Activated CD4-positive, alpha-beta T cell treated with anti-CD3 and anti-CD28 coated beads, Interleukin-2, amount 10 ng/mL, durations not matched to agents 24 days and 14 days (primary cell): ENCODE results near the gene TBX4. TPM values are rescaled to one million over a fixed set of nuclear protein-coding genes. Genes with fewer than 3 reads are reported as not detected.

ENCODE experiments used
- DNase-seq: peaks from one replicate; pipeline ENCODE4 v3.0.0; 2022
- H3K27ac Mint-ChIP-seq: one replicate; pipeline ENCODE4 v1.8.0; 2022; ENCODE audit warnings: mild to moderate bottlenecking, mixed read lengths
- H3K27me3 Mint-ChIP-seq: one replicate; pipeline ENCODE4 v1.8.0; 2022; ENCODE audit warnings: mixed read lengths
- H3K36me3 Mint-ChIP-seq: one replicate; pipeline ENCODE4 v1.8.0; 2022; ENCODE audit warnings: low read depth, mild to moderate bottlenecking, mixed read lengths
- H3K4me1 Mint-ChIP-seq: one replicate; pipeline ENCODE4 v1.8.0; 2021; ENCODE audit warnings: mixed read lengths
- H3K4me3 Mint-ChIP-seq: one replicate; pipeline ENCODE4 v1.8.0; 2022; ENCODE audit warnings: mild to moderate bottlenecking, moderate library complexity, mixed read lengths
- H3K9me3 Mint-ChIP-seq: one replicate; pipeline ENCODE4 v1.8.0; 2021; ENCODE audit warnings: mixed read lengths
- intact Hi-C: fragments of 100-400 bp; cut with micrococcal nuclease; formaldehyde crosslinking; loops from one replicate; pipeline ENCODE4 v1.15.1; 2023
- total RNA-seq: library from RNA; stranded (reverse); gene quantifications from 2 replicates; pipeline ENCODE4 v1.2.3, GENCODE V29; 2022

Gene TBX4
- total RNA-seq, 1 donor from 2014 or later, result not detected

GRCh38 chr17:61449707-61450640 lies 2.2 kb upstream of the TBX4 start:
- no peak overlapping the region for H3K27ac Mint-ChIP-seq
- no peaks in the 10 kb centered on the region for H3K9me3 Mint-ChIP-seq
- no peak for DNase-seq
- H3K4me3 Mint-ChIP-seq, result no peak overlapping the region
- H3K27me3 Mint-ChIP-seq, result peaks cover 73% of the 10 kb centered on the region
- H3K36me3 Mint-ChIP-seq, result no peaks in the 10 kb centered on the region
- H3K4me1 Mint-ChIP-seq, result no peaks in the 10 kb centered on the region
- intact Hi-C loops, result no loop called here

GRCh38 chr17:61450641-61451537 lies 1.3 kb upstream of the TBX4 start:
- Mint-ChIP-seq H3K9me3 (no peaks in the 10 kb centered on the region), H3K4me1 (peaks cover 2% of the 10 kb centered on the region), H3K36me3 (peaks cover 3% of the 10 kb centered on the region), H3K27ac (no peak overlapping the region), H3K4me3 (no peak overlapping the region), H3K27me3 (peaks cover 75% of the 10 kb centered on the region)
- DNase-seq, result no peak
- intact Hi-C loops, result no loop called here

GRCh38 chr17:61451538-61452300 lies 503 bp upstream of the TBX4 start:
- H3K27me3 Mint-ChIP-seq, result peaks cover 71% of the 10 kb centered on the region
- DNase-seq, result no peak
- no peak overlapping the region for H3K27ac Mint-ChIP-seq

DNA sequence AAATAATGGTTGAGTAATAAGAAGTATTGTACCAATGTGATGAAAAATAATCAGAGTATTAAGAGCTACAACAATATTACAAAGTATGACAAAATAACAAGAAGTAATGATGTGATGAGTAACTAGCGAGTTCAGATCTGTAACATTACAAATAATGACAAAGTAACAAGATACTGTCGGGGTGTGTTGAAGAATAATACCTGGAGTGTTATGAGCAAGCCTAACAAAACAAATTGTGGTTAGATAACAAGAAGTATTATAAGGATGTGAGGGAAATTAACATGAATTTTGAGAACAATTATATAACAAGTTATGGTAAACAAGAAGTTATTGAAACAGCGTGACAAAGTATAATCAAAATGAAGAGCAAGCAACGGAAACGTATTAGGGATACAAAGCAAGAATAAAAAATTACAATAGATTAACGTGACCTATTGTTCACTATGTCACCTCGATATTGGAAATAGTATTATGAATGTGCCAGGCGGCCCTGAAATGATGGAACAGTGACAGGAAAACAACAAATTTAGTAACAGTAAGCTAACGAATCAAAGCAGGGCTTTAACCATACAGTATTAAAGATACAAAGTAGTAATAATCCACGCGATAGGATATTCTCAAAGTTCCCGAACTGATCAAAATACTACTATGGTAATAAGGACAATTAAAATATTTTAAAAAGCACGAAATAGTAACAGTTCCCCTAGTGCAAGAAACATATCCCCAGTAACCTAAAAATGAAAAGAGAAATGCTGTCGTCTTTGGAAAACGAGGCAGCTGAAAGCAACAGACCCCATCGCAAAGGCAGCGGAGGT lies 1.6 kb downstream of the TBX4 start:
- peaks cover 3% of the 10 kb centered on the region for H3K36me3 Mint-ChIP-seq
- peaks cover 7% of the 10 kb centered on the region for H3K4me1 Mint-ChIP-seq
- no peak for DNase-seq
- intact Hi-C loops, result loop anchor here (1.0 to 2.0 kb wide), 2 partner anchors 51 to 55 kb away; no protein-coding TSS in a partner anchor
- H3K9me3 Mint-ChIP-seq, result no peaks in the 10 kb centered on the region
- peaks cover 75% of the 10 kb centered on the region for H3K27me3 Mint-ChIP-seq
- H3K4me3 Mint-ChIP-seq, result no peak overlapping the region
- peak overlapping the region; percentile 66 for H3K27ac Mint-ChIP-seq

More at GRCh38 chr17:61451538-61452300, 503 bp upstream of the TBX4 start:
- Mint-ChIP-seq H3K4me1 (peaks cover 2% of the 10 kb centered on the region), H3K36me3 (peaks cover 3% of the 10 kb centered on the region), H3K4me3 (no peak overlapping the region), H3K9me3 (no peaks in the 10 kb centered on the region)
- intact Hi-C loops, result no loop called here

GRCh38 chr17:61454381-61455323 lies 2.4 kb downstream of the TBX4 start:
- Mint-ChIP-seq H3K36me3 (peaks cover 3% of the 10 kb centered on the region), H3K9me3 (no peaks in the 10 kb centered on the region), H3K4me1 (peaks cover 7% of the 10 kb centered on the region), H3K27me3 (peaks cover 77% of the 10 kb centered on the region), H3K27ac (peak overlapping the region; percentile 66), H3K4me3 (no peak overlapping the region)
- intact Hi-C loops, result loop anchor here (2.0 kb wide), 1 partner anchor 52 kb away; no protein-coding TSS in a partner anchor
- no peak for DNase-seq

GRCh38 chr17:61455324-61456060 lies 3.3 kb downstream of the TBX4 start:
- Mint-ChIP-seq H3K27ac (peak overlapping the region; percentile 17), H3K27me3 (peaks cover 78% of the 10 kb centered on the region), H3K36me3 (peaks cover 3% of the 10 kb centered on the region), H3K9me3 (no peaks in the 10 kb centered on the region), H3K4me1 (peaks cover 7% of the 10 kb centered on the region), H3K4me3 (no peak overlapping the region)
- DNase-seq, result no peak
- intact Hi-C loops, result loop anchor here (2.0 kb wide), 1 partner anchor 53 kb away; no protein-coding TSS in a partner anchor

GRCh38 chr17:61456061-61456681 lies 3.9 kb downstream of the TBX4 start:
- Mint-ChIP-seq H3K4me3 (no peak overlapping the region), H3K27ac (no peak overlapping the region), H3K36me3 (peaks cover 3% of the 10 kb centered on the region), H3K9me3 (no peaks in the 10 kb centered on the region), H3K27me3 (peaks cover 78% of the 10 kb centered on the region), H3K4me1 (peaks cover 7% of the 10 kb centered on the region)
- DNase-seq, result no peak
- intact Hi-C loops, result no loop called here

- Mint-ChIP-seq H3K27me3 (peaks cover 82% of the 10 kb centered on the region), H3K4me1 (peaks cover 7% of the 10 kb centered on the region), H3K27ac (no peak overlapping the region), H3K4me3 (no peak overlapping the region), H3K36me3 (peaks cover 3% of the 10 kb centered on the region), H3K9me3 (no peaks in the 10 kb centered on the region)
- intact Hi-C loops, result no loop called here
- no peak for DNase-seq
Measured at GRCh38 chr17:61456688-61457225, 4.5 kb downstream of the TBX4 start.

DNA sequence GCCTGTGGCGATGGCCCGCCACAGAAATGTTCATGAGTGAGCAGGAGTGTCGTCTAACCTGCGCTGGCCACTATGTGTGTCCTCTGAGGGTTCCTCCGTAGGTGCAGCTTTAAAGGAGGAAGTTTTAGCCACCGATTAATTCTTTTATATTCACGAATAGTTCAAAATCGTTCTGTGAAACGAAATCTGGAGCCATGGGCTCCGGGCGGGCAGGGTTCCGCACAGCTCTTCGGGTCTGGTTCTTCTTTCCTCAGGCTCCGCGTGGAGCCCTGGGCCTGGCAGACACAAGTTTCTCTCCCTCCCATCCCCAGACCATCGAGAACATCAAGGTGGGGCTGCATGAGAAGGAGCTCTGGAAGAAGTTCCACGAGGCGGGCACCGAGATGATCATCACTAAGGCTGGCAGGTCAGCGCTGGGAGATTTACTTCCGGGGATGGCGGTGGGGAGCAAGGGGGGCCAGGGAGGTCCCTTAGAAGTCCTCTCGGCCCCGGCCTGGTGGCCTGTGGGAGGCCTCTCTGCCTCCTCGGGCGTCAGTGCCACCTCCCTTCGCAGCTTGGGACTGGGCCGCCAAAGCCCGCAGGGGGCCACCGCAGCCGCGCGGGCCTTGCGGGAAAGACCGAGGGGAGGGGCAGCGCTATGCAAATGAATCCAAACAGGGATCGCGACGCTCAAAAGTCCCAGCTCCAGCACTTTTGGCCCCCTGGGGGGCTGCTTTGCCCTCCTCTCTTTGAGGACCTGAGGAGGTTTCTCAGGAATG lies 5.2 kb downstream of the TBX4 start:
- H3K4me3 Mint-ChIP-seq, result peak overlapping the region; percentile 35
- intact Hi-C loops, result no loop called here
- peaks cover 86% of the 10 kb centered on the region for H3K27me3 Mint-ChIP-seq
- H3K27ac Mint-ChIP-seq, result no peak overlapping the region
- H3K36me3 Mint-ChIP-seq, result peaks cover 3% of the 10 kb centered on the region
- H3K4me1 Mint-ChIP-seq, result peaks cover 7% of the 10 kb centered on the region
- no peak for DNase-seq
- H3K9me3 Mint-ChIP-seq, result no peaks in the 10 kb centered on the region

GRCh38 chr17:61458000-61458399 lies 5.8 kb downstream of the TBX4 start:
- peaks cover 86% of the 10 kb centered on the region for H3K27me3 Mint-ChIP-seq
- no peaks in the 10 kb centered on the region for H3K9me3 Mint-ChIP-seq
- intact Hi-C loops, result no loop called here
- DNase-seq, result no peak
- peaks cover 3% of the 10 kb centered on the region for H3K36me3 Mint-ChIP-seq
- no peak overlapping the region for H3K27ac Mint-ChIP-seq
- no peak overlapping the region for H3K4me3 Mint-ChIP-seq
- peaks cover 11% of the 10 kb centered on the region for H3K4me1 Mint-ChIP-seq
